Measurements from ENCODE around the gene KLF1.
"Not testable (repeated sequence)": the region's sequence is repeated elsewhere in the genome, so short reads cannot be mapped to it uniquely, and the experiment has no call there.

Gene KLF1

GRCh38 chr19:12886969-12887747 is at the start of gene KLF1:
Gene KLF1 (minus strand): TSS chr19:12887201. CDS start chr19:12887140, 61 bp downstream.
- DNase-seq, result no peak

GRCh38 chr19:12936582-12936981 is 49.6 kb upstream of the KLF1 start:
- DNase-seq, result no peak

GRCh38 chr19:12935071-12935470 is 48.1 kb upstream of the KLF1 start:
- no peak for DNase-seq

GRCh38 chr19:12933287-12934072 is 46.5 kb upstream of the KLF1 start, which contains the start of gene FARSA:
Gene FARSA (minus strand): TSS chr19:12933711. CDS start chr19:12933696, 15 bp downstream.
- DNase-seq, result no peak

- DNase-seq, result no peak
Observed at GRCh38 chr19:12932392-12933286, 45.6 kb upstream of the KLF1 start.

GRCh38 chr19:12930002-12930645 is 43.1 kb upstream of the KLF1 start:
- DNase-seq, result no peak

GRCh38 chr19:12924621-12925310 is 37.8 kb upstream of the KLF1 start:
- no peak for DNase-seq

- DNase-seq, result no peak
Observed at GRCh38 chr19:12922959-12923358, 36.0 kb upstream of the KLF1 start.

- DNase-seq, result no peak
Observed at GRCh38 chr19:12921047-12921446, 34.0 kb upstream of the KLF1 start.

GRCh38 chr19:12918253-12918652 is 31.3 kb upstream of the KLF1 start:
- DNase-seq, result no peak

GRCh38 chr19:12915860-12916259 is 28.9 kb upstream of the KLF1 start:
- not testable (repeated sequence) for DNase-seq

GRCh38 chr19:12913851-12914690 is 27.1 kb upstream of the KLF1 start:
- no peak for DNase-seq

- peak; percentile 66 for DNase-seq
Observed at GRCh38 chr19:12913011-12913561, 26.1 kb upstream of the KLF1 start.

- peak; percentile 70 for DNase-seq
Observed at GRCh38 chr19:12912571-12912970, 25.6 kb upstream of the KLF1 start.

- no peak for DNase-seq
Observed at GRCh38 chr19:12907166-12907565, 20.2 kb upstream of the KLF1 start.

GRCh38 chr19:12899891-12900518 is 13.0 kb upstream of the KLF1 start:
- DNase-seq, result no peak

- no peak for DNase-seq
Observed at GRCh38 chr19:12896460-12896859, 9.5 kb upstream of the KLF1 start.

- no peak for DNase-seq
Observed at GRCh38 chr19:12893582-12893981, 6.6 kb upstream of the KLF1 start.

GRCh38 chr19:12891553-12892021 is 4.6 kb upstream of the KLF1 start:
- DNase-seq, result no peak

Measured in NCI-H187 treated with DMSO at 0.1 percent for 48 hours (cell line).